ENCODE data around the gene CACNB1. TPM values are rescaled to one million over a fixed set of nuclear protein-coding genes. Genes with fewer than 3 reads are reported as not detected.

CACNB1 gene
- total and polyA plus RNA-seq, 2 of the 13 experiments (the other 11 are each of a cell fraction or from before 2014, with no cell fraction given) = 0.75 to 1.5 TPM

GRCh38 chr17:39167476-39167875, 30.0 kb downstream of the CACNB1 start:
- H3K9ac ChIP-seq (ENCODE audit: insufficient read depth, low read depth, low read length) = no peak overlapping the region
- intact Hi-C loops (cut with micrococcal nuclease; ENCODE audit: unreplicated experiment) (no loop called here), in situ Hi-C loops (cut with HindIII; ENCODE audit: extremely low pct_ligation_motif_present, low pct_unique_long_range_greater_than_20kb) (loop anchor here (25.0 kb wide), 1 partner anchor 405 kb away; the partner anchor contains the start of gene PSMB3)
- 52% methylated on average over 2 of the region's 2 CpGs for WGBS (ENCODE audit: low lambda C conversion rate)
- FAIRE-seq (no peak), DNase-seq (ENCODE audit: low spot score) (no peak), ATAC-seq (no peak)
- POLR2A ChIA-PET = interaction anchor here (0.6 kb wide), 1 partner anchor 183 kb away, joined by 3 read pairs; no protein-coding TSS in a partner anchor
- H3K27ac ChIP-seq (ENCODE audit: extremely low read length, insufficient read depth, low read length) = no peak overlapping the region
- H2AFZ ChIP-seq (ENCODE audit: low read length) = no peak overlapping the region
- no peaks in the 10 kb centered on the region for H3K36me3 ChIP-seq (replicated peaks in 1 of 2; ENCODE audit: control insufficient read depth in 1 of 2, insufficient read depth in 2 of 2, low read length in 2 of 2)
- H3K4me1 ChIP-seq (ENCODE audit: insufficient read depth, low read length) = peaks cover 14% of the 10 kb centered on the region; the same call in 1 of the 2 replicates
- BruUV-seq (replicated peaks) = no TSS peak
- no peak overlapping the region for H3K4me2 ChIP-seq (ENCODE audit: low read depth, low read length)
- TF ChIP-seq TBL1XR1 (IDR thresholded peaks at IDR 0.05; ENCODE audit: borderline replicate concordance, low read length, partially characterized antibody) = no peak
- no peak for TF ChIP-seq ZNF549 (CRISPR knock-in tag; IDR thresholded peaks at IDR 0.05)
- TF ChIP-seq SETDB1 (CRISPR knock-in tag; IDR thresholded peaks at IDR 0.05; ENCODE audit: borderline replicate concordance) = no peak
- TF ChIP-seq ZNF660 (CRISPR knock-in tag; IDR thresholded peaks at IDR 0.05; ENCODE audit: borderline replicate concordance, low read depth) = no peak
- no peak for TF ChIP-seq TRIM24 (CRISPR knock-in tag; IDR thresholded peaks at IDR 0.05)
- no peak for TF ChIP-seq TCF7L2 (IDR thresholded peaks at IDR 0.05; ENCODE audit: low read depth, low read length)
- no peak for TF ChIP-seq TGIF2 (CRISPR knock-in tag; IDR thresholded peaks at IDR 0.05)
- no peak for TF ChIP-seq ZNF691 (CRISPR knock-in tag; IDR thresholded peaks at IDR 0.05; ENCODE audit: borderline replicate concordance, low read depth)
- no peak for TF ChIP-seq FOXJ3 (CRISPR knock-in tag; IDR thresholded peaks at IDR 0.05; ENCODE audit: borderline replicate concordance)
- TF ChIP-seq ZKSCAN5 (CRISPR knock-in tag; IDR thresholded peaks at IDR 0.05) = no peak
- no peak for TF ChIP-seq ZNF776 (CRISPR knock-in tag; IDR thresholded peaks at IDR 0.05)
- TF ChIP-seq ZBTB2 (CRISPR knock-in tag; IDR thresholded peaks at IDR 0.05; ENCODE audit: low read depth) = no peak
- TF ChIP-seq SMAD1 (CRISPR knock-in tag; IDR thresholded peaks at IDR 0.05; ENCODE audit: borderline replicate concordance, low read depth) = no peak
- TF ChIP-seq NONO (IDR thresholded peaks at IDR 0.05) = no peak
- no peak for TF ChIP-seq NONO (CRISPR knock-in tag; conservative IDR thresholded peaks at IDR 0.05)
- TF ChIP-seq TEAD3 (CRISPR knock-in tag; optimal IDR thresholded peaks at IDR 0.05; ENCODE audit: borderline replicate concordance) = no peak
- H3K4me3 ChIP-seq (replicated peaks in 1 of 3; ENCODE audit: insufficient read depth in 1 of 3, low read depth in 2 of 3, low read length in 3 of 3) = no peak overlapping the region
- no peaks in the 10 kb centered on the region for H4K20me1 ChIP-seq (ENCODE audit: insufficient read depth, low read length)
- H3K79me2 ChIP-seq (ENCODE audit: insufficient read depth, low read length) = no peaks in the 10 kb centered on the region
- peaks cover 4 to 27% of the 10 kb centered on the region in 2 experiments; a peak in 4 of 5 replicates for H3K27me3 ChIP-seq (ENCODE audit: control insufficient read depth in 1 of 2, insufficient read depth in 2 of 2, low read length in 2 of 2)
- CTCF ChIA-PET (ENCODE audit: low intra/inter-chr PET ratio, low total read pairs) = no interaction called here
- H3K9me3 ChIP-seq (ENCODE audit: low read length) = no peaks in the 10 kb centered on the region
